Stimulated activated CD4-positive, alpha-beta T cell treated with anti-CD3 and anti-CD28 coated beads, Interleukin-2, amount 100 ng/mL, for 24 hours (primary cell): ENCODE data around the gene SIRT2.
A peak's percentile ranks its signal among the peaks of the same experiment; 100 is the strongest.
"Not testable (repeated sequence)": the region's sequence is repeated elsewhere in the genome, so short reads cannot be mapped to it uniquely, and the experiment has no call there.

Experiments
- DNase-seq, 2 donors: peaks; one replicate each; pipeline ENCODE4 v3.0.0-alpha.2; 2020

SIRT2 gene

DNA sequence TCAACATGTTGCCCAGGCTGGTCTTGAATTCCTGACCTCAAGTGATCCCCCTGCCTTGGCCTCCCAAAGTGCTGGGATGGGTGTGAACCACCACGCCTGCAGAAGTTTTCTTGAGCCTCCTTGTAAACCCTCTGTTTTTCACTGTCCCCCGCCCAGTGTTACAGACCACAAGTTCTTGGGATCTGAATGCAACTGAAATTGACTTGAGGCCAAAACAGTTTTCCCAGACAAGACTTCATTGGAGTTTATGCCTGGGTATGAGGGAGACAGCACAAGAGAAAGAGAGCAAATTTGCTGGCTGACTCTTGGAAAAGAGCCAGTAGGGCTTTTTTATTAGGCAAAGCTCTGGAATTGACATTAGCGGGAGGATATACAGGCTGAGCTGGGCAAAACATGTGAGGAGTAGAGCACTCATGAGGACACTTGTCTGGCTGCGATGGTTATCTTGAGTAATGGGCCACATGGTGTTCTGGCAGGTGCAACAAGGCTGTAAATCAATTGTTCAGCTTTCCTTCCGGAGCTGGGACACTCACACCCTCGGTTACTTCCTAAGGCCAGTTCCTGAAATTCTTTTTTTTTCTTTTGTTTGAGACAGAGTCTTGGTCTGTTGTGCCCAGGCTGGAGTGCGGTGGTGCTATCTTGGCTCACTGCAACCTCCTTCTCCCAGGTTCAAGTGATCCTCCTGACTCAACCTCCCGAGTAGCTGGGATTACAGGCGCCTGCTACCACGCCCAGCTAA is 36.9 kb downstream of the SIRT2 start:
- DNase-seq: no peak

DNA sequence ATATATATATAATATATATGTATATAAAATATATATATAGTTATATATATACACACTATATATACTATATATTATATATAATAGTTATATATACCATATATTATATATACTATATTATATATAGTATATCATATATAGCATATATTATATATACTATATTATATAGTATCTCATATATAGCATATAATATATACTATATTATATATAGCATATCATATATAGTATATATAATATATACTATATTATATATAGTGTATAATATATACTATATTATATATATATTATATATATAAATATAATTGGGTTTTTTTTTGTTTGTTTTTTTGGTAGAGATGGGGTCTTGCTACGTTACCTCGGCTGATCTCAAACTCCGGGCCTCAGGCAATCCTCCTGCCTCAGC is 38.0 kb downstream of the SIRT2 start:
- DNase-seq: no peak

DNA sequence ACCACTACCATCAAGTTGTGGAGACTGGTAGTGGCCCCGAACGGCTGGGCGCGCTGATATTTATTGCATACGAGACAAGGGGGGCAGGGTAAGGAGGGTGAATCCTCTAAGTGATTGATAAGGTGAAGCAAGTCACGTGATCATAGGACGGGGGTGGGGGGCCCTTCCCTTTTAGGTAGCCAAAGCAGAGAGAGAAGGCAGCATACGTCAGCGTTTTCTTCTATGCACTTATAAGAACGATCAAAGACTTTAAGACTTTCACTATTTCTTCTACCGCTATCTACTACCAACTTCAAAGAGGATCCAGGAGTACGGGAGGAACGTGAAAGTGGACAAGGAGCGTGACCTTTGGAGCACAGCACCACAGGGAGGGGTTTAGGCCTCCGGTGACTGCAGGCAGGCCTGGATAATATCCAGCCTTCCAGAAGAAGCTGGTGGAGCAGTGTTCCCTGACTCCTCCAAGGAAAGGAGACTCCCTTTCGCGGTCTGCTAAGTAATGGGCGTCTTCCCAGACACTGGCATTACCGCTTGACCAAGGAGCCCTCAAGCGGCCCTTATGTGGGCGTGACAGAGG is 39.7 kb downstream of the SIRT2 start:
- DNase-seq: not testable (repeated sequence)

DNA sequence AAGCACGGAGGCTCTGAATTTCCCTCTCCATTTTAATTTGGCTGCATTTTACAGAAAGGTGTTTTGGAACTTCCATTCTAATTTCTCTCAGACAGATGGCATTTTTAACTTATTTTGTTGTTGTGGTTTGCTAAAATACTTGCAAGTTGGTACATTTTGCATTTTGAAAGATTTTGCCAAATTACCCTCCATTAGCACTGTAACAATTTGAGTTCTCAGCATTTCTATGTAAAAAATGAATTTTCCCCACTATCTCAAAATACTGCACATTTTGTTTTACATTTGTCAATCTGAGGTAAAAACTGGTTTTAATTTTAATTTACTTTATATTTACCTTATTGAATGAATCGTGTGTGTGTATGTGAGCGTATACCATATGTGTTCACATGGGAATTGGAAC is 42.6 kb downstream of the SIRT2 start:
- DNase-seq: no peak

DNA sequence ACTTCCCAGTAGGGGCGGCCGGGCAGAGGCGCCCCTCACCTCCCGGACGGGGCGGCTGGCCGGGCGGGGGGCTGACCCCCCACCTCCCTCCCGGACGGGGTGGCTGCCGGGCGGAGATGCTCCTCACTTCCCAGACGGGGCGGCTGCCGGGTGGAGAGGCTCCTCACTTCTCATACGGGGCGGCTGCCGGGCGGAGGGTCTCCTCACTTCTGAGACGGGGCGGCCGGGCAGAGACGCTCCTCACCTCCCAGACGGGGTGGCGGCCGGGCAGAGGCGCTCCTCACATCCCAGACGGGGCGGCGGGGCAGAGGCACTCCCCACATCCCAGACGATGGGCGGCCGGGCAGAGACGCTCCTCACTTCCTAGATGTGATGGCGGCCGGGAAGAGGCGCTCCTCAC is 43.7 kb downstream of the SIRT2 start:
- not testable (repeated sequence) for DNase-seq

- not testable (repeated sequence) for DNase-seq
These were observed 44.5 kb downstream of the SIRT2 start for GRCh38 chr19:38854961-38855360.

- DNase-seq: no peak
These were observed 46.2 kb downstream of the SIRT2 start for GRCh38 chr19:38853214-38853613.

DNA sequence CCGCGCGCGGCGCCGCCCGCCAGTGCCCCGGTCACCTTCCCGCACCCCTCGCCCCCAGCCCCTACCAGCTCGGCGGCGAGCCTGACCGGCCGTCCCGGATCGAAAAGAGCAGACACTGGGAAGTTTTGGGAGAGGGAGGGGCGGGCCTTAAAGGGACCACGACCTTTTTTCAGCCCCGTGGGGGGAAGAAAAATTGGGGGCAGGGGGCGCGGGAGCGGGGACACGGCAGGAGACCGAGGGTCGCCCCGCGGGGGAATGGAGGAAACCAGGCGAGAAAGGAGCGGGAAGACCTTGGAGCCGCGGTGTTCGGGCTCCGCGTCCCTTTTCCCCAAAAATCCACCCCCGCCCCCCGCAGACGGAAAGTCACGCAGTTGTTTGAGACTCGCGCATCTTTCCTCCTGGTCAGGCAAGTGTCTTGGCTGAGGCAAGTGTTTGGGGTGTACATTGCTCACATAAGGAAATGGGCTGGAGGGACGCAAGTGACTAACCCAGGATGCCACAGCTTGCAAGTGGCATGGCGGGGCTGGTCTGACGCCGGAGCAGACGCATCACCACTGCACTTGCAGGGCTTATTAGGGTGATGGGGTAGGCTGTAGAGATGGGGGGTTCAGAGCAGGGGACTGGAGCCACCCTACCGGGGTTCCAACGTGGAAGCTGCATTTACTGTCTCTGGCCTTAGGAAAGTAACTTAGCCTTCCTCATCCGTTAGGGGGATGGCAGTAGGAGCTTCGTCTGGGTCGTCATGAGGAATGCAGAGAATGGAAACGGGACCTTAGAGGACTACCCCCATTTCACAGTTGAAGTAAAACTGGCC is 47.0 kb downstream of the SIRT2 start:
- peak; percentile 63 to 67 for DNase-seq

- peak; percentile 91 to 93 for DNase-seq
These were observed 47.7 kb downstream of the SIRT2 start for GRCh38 chr19:38851622-38852230.

DNA sequence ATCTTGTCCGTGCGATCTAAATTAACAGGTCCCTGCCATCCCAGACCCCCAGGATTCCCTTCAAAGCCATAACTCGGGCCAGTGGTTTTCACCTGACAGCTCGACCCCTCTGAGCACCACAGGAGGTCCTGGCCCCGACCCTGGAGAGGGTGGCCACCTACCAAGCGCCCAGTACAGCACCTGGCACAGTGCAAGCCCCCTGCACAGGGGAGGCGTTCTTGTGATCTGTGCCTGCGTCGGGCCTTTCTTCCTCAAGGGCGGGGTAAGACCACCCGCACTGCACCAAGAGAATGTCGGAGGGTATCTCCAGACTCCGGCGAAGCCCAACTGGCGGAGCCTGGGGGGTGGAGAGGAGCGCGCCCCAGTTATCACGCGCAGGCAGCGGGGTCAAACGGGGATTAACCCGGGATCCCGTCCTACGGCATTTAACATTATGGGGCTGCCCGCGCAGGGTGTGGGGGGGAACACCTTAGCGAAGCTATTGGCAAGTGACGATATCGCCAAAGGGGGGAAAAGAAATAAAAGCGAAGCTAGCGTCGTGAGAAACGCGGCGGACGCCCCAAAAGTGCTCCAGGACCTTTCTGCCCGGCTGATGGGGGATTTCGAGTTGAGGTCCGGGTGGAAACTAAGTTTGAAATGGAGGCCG is 48.3 kb downstream of the SIRT2 start:
- DNase-seq: peak; percentile 51 to 54

DNA sequence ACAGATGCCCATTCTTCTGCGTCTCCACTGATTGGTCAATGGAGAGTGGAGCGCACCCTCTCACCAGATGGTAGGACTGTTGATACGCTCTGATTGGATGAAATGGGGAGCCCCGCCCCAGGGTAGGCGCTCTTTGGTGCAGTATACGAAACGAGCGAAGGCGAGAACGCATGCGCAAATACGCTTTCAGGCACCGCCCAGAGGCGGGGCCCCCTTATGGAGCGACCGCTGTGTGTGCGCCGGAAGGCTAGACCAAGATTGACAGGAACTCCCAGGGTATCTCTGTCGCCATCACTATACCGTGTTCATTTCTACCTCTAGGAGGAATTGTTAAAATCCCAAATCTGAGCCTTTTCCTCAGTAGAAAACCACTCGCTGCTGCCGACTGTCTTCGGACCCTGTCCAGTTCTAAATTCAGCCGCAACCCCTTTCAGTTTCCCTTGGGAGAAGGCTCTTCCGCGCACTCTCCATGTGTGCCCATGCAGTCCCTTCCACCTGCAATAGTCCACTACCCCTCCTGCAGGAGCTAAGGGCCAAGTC is 48.9 kb downstream of the SIRT2 start:
- peak in 1 of 2 donors; percentile 98 for DNase-seq

DNA sequence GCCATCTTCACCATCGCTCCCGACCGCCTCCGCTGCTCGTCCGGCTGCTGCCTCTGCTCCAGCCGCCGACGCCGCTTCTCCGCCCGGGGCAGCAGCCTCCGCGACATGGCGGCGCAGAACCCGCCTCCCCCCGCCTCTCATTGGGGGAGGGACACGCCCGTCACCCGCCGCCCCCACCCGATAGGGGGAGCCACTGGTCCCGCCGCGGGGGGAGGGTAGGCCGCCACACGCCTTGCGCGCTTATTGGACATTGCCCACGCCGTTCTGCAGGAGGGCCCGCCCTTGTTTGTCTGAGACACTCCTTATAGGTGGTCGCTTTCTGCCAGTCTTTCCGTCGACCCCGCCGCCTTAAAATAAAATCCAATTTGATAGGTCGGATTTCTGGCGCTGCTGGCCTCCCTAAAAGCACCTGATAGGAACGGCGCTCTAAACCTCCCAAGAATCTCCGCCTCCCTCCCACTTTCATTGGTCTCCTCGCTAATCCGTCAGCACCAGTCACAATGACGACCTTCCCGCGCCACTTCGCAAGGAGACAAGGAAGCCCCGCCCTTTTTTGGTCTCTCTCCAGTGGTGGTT is 49.5 kb downstream of the SIRT2 start, which contains the start of gene HNRNPL:
Gene HNRNPL, minus strand, starts transcription at position 127 of the 576 bp plus-strand sequence. Its CDS starts 20 bp downstream, at position 107.
- peak; percentile 98 to 99 for DNase-seq

- peak; percentile 99 for DNase-seq
These were observed 50.1 kb downstream of the SIRT2 start for GRCh38 chr19:38849147-38849859.

DNA sequence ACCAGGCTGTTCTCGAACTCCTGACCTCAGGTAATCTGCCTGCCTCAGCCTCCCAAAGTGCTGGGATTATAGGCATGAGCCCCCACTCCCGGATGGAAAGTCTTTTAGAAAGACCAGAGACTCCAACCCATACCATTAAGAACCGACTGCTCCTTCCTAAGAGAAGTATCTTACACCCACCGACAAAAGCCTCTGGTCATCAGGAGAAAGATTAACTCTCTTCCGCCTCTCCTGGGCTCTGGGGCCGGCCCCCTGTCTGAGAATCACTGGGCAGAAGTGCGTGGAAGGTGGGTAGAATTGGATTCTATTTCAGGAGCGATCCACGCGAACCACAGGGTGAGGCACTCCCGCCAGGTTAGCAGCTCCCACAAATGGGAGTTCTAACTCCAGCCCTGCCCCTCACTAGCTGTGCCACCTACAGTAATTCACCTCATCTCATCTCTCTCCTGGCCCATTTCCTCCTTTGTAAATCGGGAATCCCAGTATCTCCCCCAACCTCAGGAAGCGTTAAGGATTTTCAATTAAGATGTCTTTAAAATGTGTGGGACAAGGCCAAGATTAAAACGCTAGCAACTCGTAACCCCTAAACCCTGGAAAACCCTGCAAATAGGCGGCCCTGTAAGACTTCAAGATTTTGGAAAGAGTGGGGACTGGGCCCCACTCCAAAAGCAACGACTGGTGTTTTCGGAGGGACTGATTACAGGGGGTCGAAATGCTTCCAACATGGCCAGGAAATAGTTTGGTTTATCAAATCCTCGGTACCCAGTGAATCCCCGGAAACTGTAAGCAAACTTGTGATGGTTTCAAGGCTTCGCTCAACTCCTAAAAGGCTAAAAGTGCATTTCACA is 50.9 kb downstream of the SIRT2 start:
- no peak for DNase-seq

GRCh38 chr19:38846097-38846496 is 53.3 kb downstream of the SIRT2 start:
- no peak for DNase-seq

- no peak for DNase-seq
These were observed 53.9 kb downstream of the SIRT2 start for GRCh38 chr19:38845374-38846024.

GRCh38 chr19:38844093-38844686 is 55.2 kb downstream of the SIRT2 start:
- no peak for DNase-seq

- no peak for DNase-seq
These were observed 56.2 kb downstream of the SIRT2 start for GRCh38 chr19:38843175-38843758.
